A549 (cell line): ENCODE measurements around the gene ATP10D.

Source experiments
- CBX2 ChIP-seq: fragments of 200-600 bp; sonication (generic); IDR thresholded peaks from 2 replicates; pipeline ENCODE4 v1.6.1; 2016; ENCODE audit warnings: low read depth, mild to moderate bottlenecking, borderline replicate concordance
- CEBPB ChIP-seq, 2 experiments: fragments of >200 bp in 1 of 2; sonication (Bioruptor Twin) in 1 of 2; formaldehyde crosslinking in 1 of 2; IDR thresholded peaks; 2 replicates each; pipeline ENCODE4 v1.6.1; 2012 to 2016
- CHD2 ChIP-seq: fragments of 150-350 bp; IDR thresholded peaks from 2 replicates; pipeline ENCODE4 v1.6.1; 2014; ENCODE audit warnings: low read length; ENCODE audit not compliant: partially characterized antibody
- ESRRA ChIP-seq: fragments of 150-350 bp; IDR thresholded peaks from 2 replicates; pipeline ENCODE4 v1.6.1; 2014; ENCODE audit warnings: mild to moderate bottlenecking, low read length, borderline replicate concordance
- MYC ChIP-seq: IDR thresholded peaks from 2 replicates; pipeline ENCODE4 v1.6.1; 2012; ENCODE audit warnings: mild to moderate bottlenecking, inconsistent platforms, low read length, improper control_type of control experiment, borderline replicate concordance
- NFE2L2 ChIP-seq: fragments of 150-350 bp; conservative IDR thresholded peaks from 2 replicates; pipeline ENCODE4 v1.6.1; 2014; ENCODE audit warnings: low read length
- PHF8 ChIP-seq: fragments of 200-600 bp; sonication (generic); IDR thresholded peaks from 2 replicates; pipeline ENCODE4 v1.6.1; 2016; ENCODE audit warnings: low read depth, mild to moderate bottlenecking, antibody characterized with exemption, moderate library complexity, borderline replicate concordance
- POLR2A ChIP-seq: IDR thresholded peaks from 2 replicates; pipeline ENCODE4 v1.6.1; 2012; ENCODE audit warnings: mild to moderate bottlenecking, low read length
- RAD21 ChIP-seq, 2 experiments: fragments of >200 bp in 1 of 2; sonication (Bioruptor Twin) in 1 of 2; formaldehyde crosslinking in 1 of 2; IDR thresholded peaks in 1 of 2; conservative IDR thresholded peaks in 1 of 2; 2 replicates in 1 of 2; 3 replicates in 1 of 2; pipeline ENCODE4 v1.6.1; 2012 to 2018; ENCODE audit warnings: inconsistent platforms in 1 of 2
- RCOR1 ChIP-seq: fragments of 150-350 bp; IDR thresholded peaks from 2 replicates; pipeline ENCODE4 v1.6.1; 2014; ENCODE audit warnings: antibody characterized with exemption, low read length, low read depth
- TF ChIP-seq, protein P1 (sequence below): fragments of 450-650 bp; IDR thresholded peaks from 2 replicates; pipeline ENCODE4 v1.6.1; 2014; ENCODE audit warnings: antibody characterized with exemption
- TF ChIP-seq, protein P2 (sequence below): IDR thresholded peaks from 2 replicates; pipeline ENCODE4 v1.6.1; 2012
- TF ChIP-seq, protein P3 (sequence below): fragments of >200 bp; sonication (Bioruptor Twin); formaldehyde crosslinking; IDR thresholded peaks from 3 replicates; pipeline ENCODE4 v1.5.1; 2016
- TF ChIP-seq, protein P4 (sequence below): fragments of 200-600 bp; sonication (generic); IDR thresholded peaks from 2 replicates; pipeline ENCODE4 v1.6.1; 2016; ENCODE audit warnings: antibody characterized with exemption, mild to moderate bottlenecking, moderate library complexity

DNA sequence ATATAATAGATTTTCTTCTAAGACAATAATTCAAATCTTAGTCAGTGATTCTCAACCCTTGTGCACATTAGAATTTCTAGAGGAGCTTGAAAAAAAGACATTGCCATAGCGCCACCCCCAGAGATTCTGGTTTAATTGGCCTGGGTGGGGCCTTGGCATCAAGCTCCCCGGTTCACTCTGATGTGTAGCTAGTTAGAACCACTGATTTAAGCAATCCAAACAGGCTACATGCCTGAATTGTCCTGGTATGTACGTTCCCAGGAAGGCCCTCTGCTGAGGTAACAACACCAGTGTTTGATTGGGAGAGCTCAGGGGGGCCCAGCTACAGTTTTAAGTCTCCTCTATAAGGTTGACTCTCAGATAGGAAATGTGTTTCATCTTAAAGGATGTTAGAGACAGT lies 1.3 kb upstream of the ATP10D start:
- TF ChIP-seq, protein P1, sequence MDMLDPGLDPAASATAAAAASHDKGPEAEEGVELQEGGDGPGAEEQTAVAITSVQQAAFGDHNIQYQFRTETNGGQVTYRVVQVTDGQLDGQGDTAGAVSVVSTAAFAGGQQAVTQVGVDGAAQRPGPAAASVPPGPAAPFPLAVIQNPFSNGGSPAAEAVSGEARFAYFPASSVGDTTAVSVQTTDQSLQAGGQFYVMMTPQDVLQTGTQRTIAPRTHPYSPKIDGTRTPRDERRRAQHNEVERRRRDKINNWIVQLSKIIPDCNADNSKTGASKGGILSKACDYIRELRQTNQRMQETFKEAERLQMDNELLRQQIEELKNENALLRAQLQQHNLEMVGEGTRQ, result no peak
- TF ChIP-seq NFE2L2, result no peak
- TF ChIP-seq, protein P2, sequence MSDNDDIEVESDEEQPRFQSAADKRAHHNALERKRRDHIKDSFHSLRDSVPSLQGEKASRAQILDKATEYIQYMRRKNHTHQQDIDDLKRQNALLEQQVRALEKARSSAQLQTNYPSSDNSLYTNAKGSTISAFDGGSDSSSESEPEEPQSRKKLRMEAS, result no peak
- TF ChIP-seq, protein P3, sequence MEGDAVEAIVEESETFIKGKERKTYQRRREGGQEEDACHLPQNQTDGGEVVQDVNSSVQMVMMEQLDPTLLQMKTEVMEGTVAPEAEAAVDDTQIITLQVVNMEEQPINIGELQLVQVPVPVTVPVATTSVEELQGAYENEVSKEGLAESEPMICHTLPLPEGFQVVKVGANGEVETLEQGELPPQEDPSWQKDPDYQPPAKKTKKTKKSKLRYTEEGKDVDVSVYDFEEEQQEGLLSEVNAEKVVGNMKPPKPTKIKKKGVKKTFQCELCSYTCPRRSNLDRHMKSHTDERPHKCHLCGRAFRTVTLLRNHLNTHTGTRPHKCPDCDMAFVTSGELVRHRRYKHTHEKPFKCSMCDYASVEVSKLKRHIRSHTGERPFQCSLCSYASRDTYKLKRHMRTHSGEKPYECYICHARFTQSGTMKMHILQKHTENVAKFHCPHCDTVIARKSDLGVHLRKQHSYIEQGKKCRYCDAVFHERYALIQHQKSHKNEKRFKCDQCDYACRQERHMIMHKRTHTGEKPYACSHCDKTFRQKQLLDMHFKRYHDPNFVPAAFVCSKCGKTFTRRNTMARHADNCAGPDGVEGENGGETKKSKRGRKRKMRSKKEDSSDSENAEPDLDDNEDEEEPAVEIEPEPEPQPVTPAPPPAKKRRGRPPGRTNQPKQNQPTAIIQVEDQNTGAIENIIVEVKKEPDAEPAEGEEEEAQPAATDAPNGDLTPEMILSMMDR, result no peak
- no peak for TF ChIP-seq POLR2A
- TF ChIP-seq MYC, result no peak
- TF ChIP-seq CHD2, result no peak
- no peak for TF ChIP-seq PHF8
- no peak for TF ChIP-seq RAD21 (conservative IDR thresholded peaks at IDR 0.05 in 1 of 2, IDR thresholded peaks at IDR 0.05 in 1 of 2)
- no peak for TF ChIP-seq CEBPB (IDR thresholded peaks at IDR 0.05)
- TF ChIP-seq, protein P4, sequence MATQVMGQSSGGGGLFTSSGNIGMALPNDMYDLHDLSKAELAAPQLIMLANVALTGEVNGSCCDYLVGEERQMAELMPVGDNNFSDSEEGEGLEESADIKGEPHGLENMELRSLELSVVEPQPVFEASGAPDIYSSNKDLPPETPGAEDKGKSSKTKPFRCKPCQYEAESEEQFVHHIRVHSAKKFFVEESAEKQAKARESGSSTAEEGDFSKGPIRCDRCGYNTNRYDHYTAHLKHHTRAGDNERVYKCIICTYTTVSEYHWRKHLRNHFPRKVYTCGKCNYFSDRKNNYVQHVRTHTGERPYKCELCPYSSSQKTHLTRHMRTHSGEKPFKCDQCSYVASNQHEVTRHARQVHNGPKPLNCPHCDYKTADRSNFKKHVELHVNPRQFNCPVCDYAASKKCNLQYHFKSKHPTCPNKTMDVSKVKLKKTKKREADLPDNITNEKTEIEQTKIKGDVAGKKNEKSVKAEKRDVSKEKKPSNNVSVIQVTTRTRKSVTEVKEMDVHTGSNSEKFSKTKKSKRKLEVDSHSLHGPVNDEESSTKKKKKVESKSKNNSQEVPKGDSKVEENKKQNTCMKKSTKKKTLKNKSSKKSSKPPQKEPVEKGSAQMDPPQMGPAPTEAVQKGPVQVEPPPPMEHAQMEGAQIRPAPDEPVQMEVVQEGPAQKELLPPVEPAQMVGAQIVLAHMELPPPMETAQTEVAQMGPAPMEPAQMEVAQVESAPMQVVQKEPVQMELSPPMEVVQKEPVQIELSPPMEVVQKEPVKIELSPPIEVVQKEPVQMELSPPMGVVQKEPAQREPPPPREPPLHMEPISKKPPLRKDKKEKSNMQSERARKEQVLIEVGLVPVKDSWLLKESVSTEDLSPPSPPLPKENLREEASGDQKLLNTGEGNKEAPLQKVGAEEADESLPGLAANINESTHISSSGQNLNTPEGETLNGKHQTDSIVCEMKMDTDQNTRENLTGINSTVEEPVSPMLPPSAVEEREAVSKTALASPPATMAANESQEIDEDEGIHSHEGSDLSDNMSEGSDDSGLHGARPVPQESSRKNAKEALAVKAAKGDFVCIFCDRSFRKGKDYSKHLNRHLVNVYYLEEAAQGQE, result no peak
- no peak for TF ChIP-seq RCOR1
- TF ChIP-seq ESRRA, result no peak
- no peak for TF ChIP-seq CBX2
